ENCODE measurements around the gene IL36A.

- TF ChIP-seq, protein P1, sequence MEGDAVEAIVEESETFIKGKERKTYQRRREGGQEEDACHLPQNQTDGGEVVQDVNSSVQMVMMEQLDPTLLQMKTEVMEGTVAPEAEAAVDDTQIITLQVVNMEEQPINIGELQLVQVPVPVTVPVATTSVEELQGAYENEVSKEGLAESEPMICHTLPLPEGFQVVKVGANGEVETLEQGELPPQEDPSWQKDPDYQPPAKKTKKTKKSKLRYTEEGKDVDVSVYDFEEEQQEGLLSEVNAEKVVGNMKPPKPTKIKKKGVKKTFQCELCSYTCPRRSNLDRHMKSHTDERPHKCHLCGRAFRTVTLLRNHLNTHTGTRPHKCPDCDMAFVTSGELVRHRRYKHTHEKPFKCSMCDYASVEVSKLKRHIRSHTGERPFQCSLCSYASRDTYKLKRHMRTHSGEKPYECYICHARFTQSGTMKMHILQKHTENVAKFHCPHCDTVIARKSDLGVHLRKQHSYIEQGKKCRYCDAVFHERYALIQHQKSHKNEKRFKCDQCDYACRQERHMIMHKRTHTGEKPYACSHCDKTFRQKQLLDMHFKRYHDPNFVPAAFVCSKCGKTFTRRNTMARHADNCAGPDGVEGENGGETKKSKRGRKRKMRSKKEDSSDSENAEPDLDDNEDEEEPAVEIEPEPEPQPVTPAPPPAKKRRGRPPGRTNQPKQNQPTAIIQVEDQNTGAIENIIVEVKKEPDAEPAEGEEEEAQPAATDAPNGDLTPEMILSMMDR (IDR thresholded peaks at IDR 0.05): no peak
- TF ChIP-seq USF2 (IDR thresholded peaks at IDR 0.05; ENCODE audit: borderline replicate concordance, low read depth, low read length) (no peak), RAD21 (IDR thresholded peaks at IDR 0.05; ENCODE audit: low read length) (no peak), SMC3 (IDR thresholded peaks at IDR 0.05; ENCODE audit: low read depth, low read length) (no peak), POLR2AphosphoS5 (IDR thresholded peaks at IDR 0.05; ENCODE audit: low read depth, low read length) (no peak), EZH2phosphoT487 (IDR thresholded peaks at IDR 0.05; ENCODE audit: borderline replicate concordance, low read depth) (no peak), FOXJ3 (CRISPR knock-in tag; IDR thresholded peaks at IDR 0.05) (no peak), MXI1 (IDR thresholded peaks at IDR 0.05; ENCODE audit: low read depth, low read length) (no peak), MAX (IDR thresholded peaks at IDR 0.05; ENCODE audit: low read depth) (no peak), TAF1 (IDR thresholded peaks at IDR 0.05; ENCODE audit: borderline replicate concordance, low read depth, low read length) (no peak), MEF2A (IDR thresholded peaks at IDR 0.05; ENCODE audit: borderline replicate concordance, low read depth) (no peak), GABPA (IDR thresholded peaks at IDR 0.05; ENCODE audit: low read depth) (no peak)
- TF ChIP-seq, protein P2, sequence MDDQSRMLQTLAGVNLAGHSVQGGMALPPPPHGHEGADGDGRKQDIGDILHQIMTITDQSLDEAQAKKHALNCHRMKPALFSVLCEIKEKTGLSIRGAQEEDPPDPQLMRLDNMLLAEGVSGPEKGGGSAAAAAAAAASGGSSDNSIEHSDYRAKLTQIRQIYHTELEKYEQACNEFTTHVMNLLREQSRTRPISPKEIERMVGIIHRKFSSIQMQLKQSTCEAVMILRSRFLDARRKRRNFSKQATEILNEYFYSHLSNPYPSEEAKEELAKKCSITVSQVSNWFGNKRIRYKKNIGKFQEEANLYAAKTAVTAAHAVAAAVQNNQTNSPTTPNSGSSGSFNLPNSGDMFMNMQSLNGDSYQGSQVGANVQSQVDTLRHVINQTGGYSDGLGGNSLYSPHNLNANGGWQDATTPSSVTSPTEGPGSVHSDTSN (IDR thresholded peaks at IDR 0.05): no peak
Observed at GRCh38 chr2:113028112-113028511, 22.9 kb downstream of the IL36A start.
